ENCODE measurements around the gene C2. TPM values are rescaled to one million over a fixed set of nuclear protein-coding genes. Genes with fewer than 3 reads are reported as not detected.

Gene C2
- total RNA-seq, 1 donor from 2014 or later, result 282 TPM

- Histone ChIP-seq H3K4me1 (no peaks in the 10 kb centered on the region), H3K27ac (no peak overlapping the region), H3K4me3 (no peak overlapping the region), H3K27me3 (no peaks in the 10 kb centered on the region), H3K36me3 (no peaks in the 10 kb centered on the region), H3K9me3 (no peaks in the 10 kb centered on the region)
- no peak for TF ChIP-seq CTCF (IDR thresholded peaks at IDR 0.05)
- intact Hi-C loops (cut with DNase I), result no loop called here
- no peak for DNase-seq
- no peak for ATAC-seq
These were observed 15.5 kb upstream of the C2 start for GRCh38 chr6:31911826-31912585.

- no peaks in the 10 kb centered on the region for H3K36me3 ChIP-seq
- no peak for TF ChIP-seq CTCF (IDR thresholded peaks at IDR 0.05)
- DNase-seq (no peak), ATAC-seq (no peak)
- intact Hi-C loops (cut with DNase I), result no loop called here
- no peaks in the 10 kb centered on the region for H3K27me3 ChIP-seq
- no peaks in the 10 kb centered on the region for H3K9me3 ChIP-seq
- no peak overlapping the region for H3K27ac ChIP-seq
- H3K4me1 ChIP-seq, result peaks cover 4% of the 10 kb centered on the region
- no peak overlapping the region for H3K4me3 ChIP-seq
These were observed 12.2 kb upstream of the C2 start for GRCh38 chr6:31915351-31915750.

- Histone ChIP-seq H3K36me3 (no peaks in the 10 kb centered on the region), H3K27ac (no peak overlapping the region), H3K9me3 (no peaks in the 10 kb centered on the region), H3K4me1 (peaks cover 8% of the 10 kb centered on the region), H3K4me3 (no peak overlapping the region), H3K27me3 (no peaks in the 10 kb centered on the region)
- ATAC-seq, result no peak
- TF ChIP-seq CTCF (IDR thresholded peaks at IDR 0.05), result no peak
- DNase-seq, result no peak
- intact Hi-C loops (cut with DNase I), result no loop called here
These were observed 11.8 kb upstream of the C2 start for GRCh38 chr6:31915756-31916155.

- no peak for ATAC-seq
- intact Hi-C loops (cut with DNase I), result no loop called here
- Histone ChIP-seq H3K9me3 (no peaks in the 10 kb centered on the region), H3K27ac (no peak overlapping the region), H3K36me3 (no peaks in the 10 kb centered on the region), H3K4me3 (no peak overlapping the region), H3K27me3 (no peaks in the 10 kb centered on the region), H3K4me1 (peaks cover 12% of the 10 kb centered on the region)
- no peak for TF ChIP-seq CTCF (IDR thresholded peaks at IDR 0.05)
- no peak for DNase-seq
These were observed 9.3 kb upstream of the C2 start for GRCh38 chr6:31918069-31918720.

- no peaks in the 10 kb centered on the region for H3K36me3 ChIP-seq
- H3K4me3 ChIP-seq, result no peak overlapping the region
- no peak for ATAC-seq
- peaks cover 12% of the 10 kb centered on the region for H3K4me1 ChIP-seq
- no peak for TF ChIP-seq CTCF (IDR thresholded peaks at IDR 0.05)
- intact Hi-C loops (cut with DNase I), result no loop called here
- no peaks in the 10 kb centered on the region for H3K9me3 ChIP-seq
- H3K27me3 ChIP-seq, result no peaks in the 10 kb centered on the region
- H3K27ac ChIP-seq, result peak overlapping the region; percentile 6
- no peak for DNase-seq
These were observed 7.8 kb upstream of the C2 start for GRCh38 chr6:31919624-31920303.
